A549 (cell line): ENCODE data around the gene DCAF11. TPM values are rescaled to one million over a fixed set of nuclear protein-coding genes. Genes with fewer than 3 reads are reported as not detected.

Experiments used
- ATAC-seq, 2 experiments: fragments of 200-7000 bp in 1 of 2; fragments of >200 bp in 1 of 2; cut with Nextera tagmentation in 1 of 2; cut with Tn5 transposase in 1 of 2; 3 replicates each; pipeline versions ENCODE4 v1.8.0 to v1.9.1; 2018 to 2020; ENCODE audit warnings: mild to moderate bottlenecking in 1 of 2, moderate library complexity in 1 of 2
- CTCF ChIA-PET: fragments of 300-600 bp; sonication (Branson Sonifier 250); formaldehyde crosslinking; extraction: SDS; loops from one replicate; lab custom pipeline; 2021; ENCODE audit warnings: antibody characterized with exemption, inconsistent platforms; lab: Yijun Ruan, JAX
- POLR2A ChIA-PET: fragments of 350-600 bp; formaldehyde crosslinking; extraction: SDS; loops from one replicate; lab custom pipeline; 2021; ENCODE audit warnings: antibody characterized with exemption, inconsistent platforms; lab: Yijun Ruan, JAX
- DNase-seq, 2 experiments: peaks; one replicate each; pipeline versions ENCODE4 v3.0.0 to v3.0.0-alpha.2; 2011 to 2016; ENCODE audit warnings: low read depth in 1 of 2, low spot score in 1 of 2
- FAIRE-seq: peaks from 2 replicates; lab custom pipeline; 2011; peaks lifted over from hg19 to GRCh38; lab: Jason Lieb, UNC
- H3K27ac ChIP-seq, 2 experiments: fragments of >200 bp; sonication (Bioruptor Twin); formaldehyde crosslinking; 3 replicates each; pipeline ENCODE4 v1.5.1; 2016 to 2017
- H3K4me1 ChIP-seq: fragments of >200 bp; sonication (Bioruptor Twin); formaldehyde crosslinking; 3 replicates; pipeline ENCODE4 v1.6.1; 2016
- H3K4me2 ChIP-seq: fragments of >200 bp; sonication (Bioruptor Twin); formaldehyde crosslinking; 3 replicates; pipeline ENCODE4 v1.6.1; 2016
- H3K4me3 ChIP-seq: fragments of >200 bp; sonication (Bioruptor Twin); formaldehyde crosslinking; 3 replicates; pipeline ENCODE4 v1.5.1; 2016
- H3K9me3 ChIP-seq: fragments of >200 bp; sonication (Bioruptor Twin); formaldehyde crosslinking; 3 replicates; pipeline ENCODE4 v1.6.1; 2016
- BHLHE40 ChIP-seq: IDR thresholded peaks from 2 replicates; pipeline ENCODE4 v1.6.1; 2012; ENCODE audit warnings: low read depth, low read length, inconsistent platforms
- CHD2 ChIP-seq: fragments of 150-350 bp; IDR thresholded peaks from 2 replicates; pipeline ENCODE4 v1.6.1; 2014; ENCODE audit warnings: low read length; ENCODE audit not compliant: partially characterized antibody
- HDAC2 ChIP-seq: fragments of 200-600 bp; sonication (generic); IDR thresholded peaks from 2 replicates; pipeline ENCODE4 v1.6.1; 2016
- HEYL ChIP-seq: fragments of 250-450 bp; sonication (Bioruptor Pico); IDR thresholded peaks from 2 replicates; pipeline ENCODE4 v1.8.0; 2021; ENCODE audit warnings: mild to moderate bottlenecking, moderate library complexity
- HOXA7 ChIP-seq: fragments of 250-450 bp; sonication (Bioruptor Pico); IDR thresholded peaks from 2 replicates; pipeline ENCODE4 v1.5.0; 2020; ENCODE audit warnings: mild to moderate bottlenecking, moderate library complexity
- HOXB13 ChIP-seq: fragments of 250-450 bp; sonication (Bioruptor Pico); IDR thresholded peaks from 2 replicates; pipeline ENCODE4 v1.5.0; 2020; ENCODE audit warnings: low read depth, mild to moderate bottlenecking, moderate library complexity
- HOXB5 ChIP-seq: fragments of 250-450 bp; sonication (Bioruptor Pico); IDR thresholded peaks from 2 replicates; pipeline ENCODE4 v1.5.0; 2020; ENCODE audit warnings: mild to moderate bottlenecking, moderate library complexity
- JUN ChIP-seq, 2 experiments: fragments of >200 bp; sonication (Bioruptor Twin); formaldehyde crosslinking; IDR thresholded peaks; 2 replicates in 1 of 2; 3 replicates in 1 of 2; pipeline ENCODE4 v1.6.1; 2016 to 2017
- KDM5A ChIP-seq: fragments of 200-600 bp; sonication (generic); IDR thresholded peaks from 2 replicates; pipeline ENCODE4 v1.6.1; 2016; ENCODE audit warnings: antibody characterized with exemption, mild to moderate bottlenecking
- NPAS2 ChIP-seq: fragments of 250-450 bp; sonication (Bioruptor Pico); IDR thresholded peaks from 2 replicates; pipeline ENCODE4 v1.8.0; 2022; ENCODE audit warnings: mild to moderate bottlenecking, moderate library complexity, borderline replicate concordance
- NR3C1 ChIP-seq: fragments of >200 bp; sonication (Bioruptor Twin); formaldehyde crosslinking; IDR thresholded peaks from 3 replicates; pipeline ENCODE4 v1.6.1; 2017
- PHF8 ChIP-seq: fragments of 200-600 bp; sonication (generic); IDR thresholded peaks from 2 replicates; pipeline ENCODE4 v1.6.1; 2016; ENCODE audit warnings: low read depth, mild to moderate bottlenecking, antibody characterized with exemption, moderate library complexity, borderline replicate concordance
- POLR2A ChIP-seq: IDR thresholded peaks from 2 replicates; pipeline ENCODE4 v1.6.1; 2012; ENCODE audit warnings: mild to moderate bottlenecking, low read length
- RAD21 ChIP-seq, 2 experiments: fragments of >200 bp in 1 of 2; sonication (Bioruptor Twin) in 1 of 2; formaldehyde crosslinking in 1 of 2; IDR thresholded peaks in 1 of 2; conservative IDR thresholded peaks in 1 of 2; 2 replicates in 1 of 2; 3 replicates in 1 of 2; pipeline ENCODE4 v1.6.1; 2012 to 2018; ENCODE audit warnings: inconsistent platforms in 1 of 2
- RARB ChIP-seq: fragments of 250-450 bp; sonication (Bioruptor Pico); IDR thresholded peaks from 2 replicates; pipeline ENCODE4 v1.8.0; 2021; ENCODE audit warnings: mild to moderate bottlenecking, moderate library complexity
- RFX5 ChIP-seq: fragments of 450-650 bp; IDR thresholded peaks from 2 replicates; pipeline ENCODE4 v1.7.1; 2014; ENCODE audit warnings: antibody characterized with exemption, mild to moderate bottlenecking, moderate library complexity
- ZC3H11A ChIP-seq: fragments of 450-650 bp; IDR thresholded peaks from 2 replicates; pipeline ENCODE4 v1.6.1; 2014; ENCODE audit warnings: antibody characterized with exemption, mild to moderate bottlenecking
- ZNF302 ChIP-seq: fragments of 250-450 bp; sonication (Bioruptor Pico); IDR thresholded peaks from 2 replicates; pipeline ENCODE4 v1.9.0; 2021; ENCODE audit warnings: inconsistent platforms, mild to moderate bottlenecking, moderate library complexity
- WGBS: methylation state at CpG from one replicate; pipeline ENCODE4 v1.1.6; 2017; ENCODE audit errors: missing lambda C conversion rate; 5-methylcytosine and 5-hydroxymethylcytosine counted together
- polyA plus RNA-seq, 4 experiments: library from polyadenylated mRNA; depleted of rRNA in 3 of 4; stranded (reverse); fragments of >200 nt; fragmentation: RNase III in 1 of 4; extraction: RNeasy Plus Mini Kit Qiagen cat#74134 plus additional on column Dnase treatment in 1 of 4; gene quantifications; 2 replicates in 3 of 4; 3 replicates in 1 of 4; pipeline ENCODE4 v1.2.3, GENCODE V29; 2011 to 2017
- TF ChIP-seq, protein P1 (sequence below): fragments of >200 bp; sonication (Bioruptor Twin); formaldehyde crosslinking; IDR thresholded peaks from 2 replicates; pipeline ENCODE4 v1.6.1; 2016
- TF ChIP-seq, protein P2 (sequence below): IDR thresholded peaks from 2 replicates; pipeline ENCODE4 v1.6.1; 2012
- TF ChIP-seq, protein P3 (sequence below): IDR thresholded peaks from 2 replicates; pipeline ENCODE4 v1.6.1; 2012
- TF ChIP-seq, protein P4 (sequence below): fragments of 200-600 bp; sonication (generic); IDR thresholded peaks from 2 replicates; pipeline ENCODE4 v1.6.1; 2016; ENCODE audit warnings: antibody characterized with exemption, mild to moderate bottlenecking, moderate library complexity
- TF ChIP-seq, protein P5 (sequence below): IDR thresholded peaks from 2 replicates; pipeline ENCODE4 v1.6.1; 2012; ENCODE audit warnings: low read depth, borderline replicate concordance
- TF ChIP-seq, protein P6 (sequence below): fragments of 250-450 bp; sonication (Bioruptor Pico); IDR thresholded peaks from 2 replicates; pipeline ENCODE4 v1.5.0; 2021; ENCODE audit warnings: mild to moderate bottlenecking, moderate library complexity, borderline replicate concordance

DCAF11 gene
- polyA plus RNA-seq, 2 of the 4 experiments (the other 2 are of a cell fraction): 27.9 to 30.7 TPM

DNA sequence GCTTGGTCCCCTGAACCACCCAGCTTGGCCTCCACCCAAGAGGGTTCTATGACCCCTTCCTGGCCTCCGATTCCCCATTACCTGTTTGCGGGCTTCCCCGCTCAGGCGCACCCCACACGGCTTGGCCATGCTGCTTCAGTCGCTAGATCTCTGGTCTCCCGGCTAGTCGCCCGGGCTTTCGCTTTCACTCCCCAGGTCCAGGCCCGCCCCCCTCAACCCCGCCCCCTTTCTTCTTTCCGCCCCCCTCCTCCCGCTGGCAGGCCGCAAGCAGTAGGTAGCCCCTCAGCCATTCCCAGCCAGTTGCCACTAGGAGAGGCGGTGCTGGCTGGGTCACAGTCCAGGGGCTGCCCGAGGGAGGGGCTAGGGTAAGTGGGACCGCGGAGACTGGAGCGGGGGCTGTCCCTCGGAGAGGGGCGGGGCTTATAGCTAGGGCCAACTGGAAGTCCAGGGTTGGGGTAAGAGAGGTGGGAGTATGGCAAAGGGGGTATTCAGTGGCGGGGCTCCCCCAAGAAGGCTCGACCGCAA, 31.9 kb downstream of the DCAF11 start, which contains the start of gene PSME2 (continued):
- TF ChIP-seq BHLHE40 (no peak), NPAS2 (CRISPR knock-in tag) (no peak), HOXA7 (no peak), CHD2 (no peak)
- TF ChIP-seq, protein P1, sequence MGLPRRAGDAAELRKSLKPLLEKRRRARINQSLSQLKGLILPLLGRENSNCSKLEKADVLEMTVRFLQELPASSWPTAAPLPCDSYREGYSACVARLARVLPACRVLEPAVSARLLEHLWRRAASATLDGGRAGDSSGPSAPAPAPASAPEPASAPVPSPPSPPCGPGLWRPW: no peak

DNA sequence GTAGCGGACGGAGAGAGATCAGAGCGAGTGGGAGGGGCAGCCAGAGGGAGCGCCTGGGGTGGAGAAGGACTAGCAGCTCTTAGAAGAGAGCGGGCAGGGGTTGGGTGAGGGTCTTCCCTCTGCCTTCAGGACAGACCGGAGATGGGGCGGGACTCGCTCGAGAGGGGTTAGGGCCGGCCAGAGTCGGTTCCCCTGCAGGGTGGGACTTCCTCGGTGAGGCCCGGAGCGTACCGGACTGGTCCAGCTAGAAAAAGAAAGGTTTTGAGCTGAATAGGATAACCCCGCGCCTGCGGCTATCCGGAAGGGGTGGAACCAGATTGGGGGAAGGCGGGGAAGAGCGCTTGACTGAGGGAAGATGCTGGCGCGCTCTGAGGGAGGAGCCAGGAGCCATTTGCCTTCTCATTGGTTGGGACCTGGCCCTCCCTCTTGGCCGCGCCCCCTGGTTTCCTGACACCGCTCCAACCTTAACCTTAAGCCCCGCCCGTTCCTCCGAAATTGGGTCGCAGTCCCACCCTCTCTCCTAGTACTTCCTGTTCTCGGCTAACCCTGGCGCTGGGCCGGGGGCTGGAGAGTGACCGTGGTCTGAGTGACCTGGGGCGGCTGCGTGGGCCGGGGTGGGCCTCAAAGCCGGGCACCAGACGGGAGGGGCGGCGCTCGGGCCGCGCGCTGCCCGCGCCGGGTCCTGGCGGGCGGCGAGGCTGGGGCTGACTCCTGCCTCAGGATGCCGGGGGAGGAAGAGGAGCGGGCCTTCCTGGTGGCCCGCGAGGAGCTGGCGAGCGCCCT, 32.6 kb downstream of the DCAF11 start, which contains the start of gene RNF31:
Gene RNF31 (plus strand): TSS at position 521 of the 783 bp plus-strand sequence. CDS start 201 bp downstream, at position 722.
- Histone ChIP-seq H3K4me1 (peaks cover 16% of the 10 kb centered on the region), H3K27ac (peak within 1 kb of the TSS; percentile 91 to 98), H3K4me2 (peak within 1 kb of the TSS; percentile 85), H3K9me3 (no peaks in the 10 kb centered on the region), H3K4me3 (peak within 1 kb of the TSS; percentile 89)
- FAIRE-seq (no peak), DNase-seq (peak; percentile 94 to 98), ATAC-seq (peak; percentile 89 to 94)
- WGBS: under 1% methylated on average over 30 of the region's 57 CpGs
- ChIA-PET CTCF (interaction anchor here (0.8 to 12.6 kb wide), 10 partner anchors 8 to 69 kb away, joined by 3 to 168 read pairs (median 4); partner anchors contain the start of genes IRF9, MDP1 and PSME1), POLR2A (interaction anchor here (0.5 to 2.5 kb wide), 12 partner anchors 9 to 95 kb away, joined by 3 to 18 read pairs (median 4); partner anchors contain the start of genes CARMIL3, CHMP4A, DCAF11 and IRF9)
- TF ChIP-seq KDM5A (0 out of 2 replicates have a peak, but pooled peaks have one; percentile 10), RAD21 (conservative IDR thresholded peaks at IDR 0.05 in 1 of 2, IDR thresholded peaks at IDR 0.05 in 1 of 2) (no peak), RFX5 (no peak), PHF8 (peak; percentile 42; the same call in 1 of the 2 replicates), HOXB5 (CRISPR knock-in tag) (no peak), POLR2A (peak; percentile 42; the same call in 1 of the 2 replicates), HOXB13 (CRISPR knock-in tag) (no peak), JUN (IDR thresholded peaks at IDR 0.05) (peak; percentile 7 to 49; a peak in 2 of 5 replicates)
- TF ChIP-seq, protein P2, sequence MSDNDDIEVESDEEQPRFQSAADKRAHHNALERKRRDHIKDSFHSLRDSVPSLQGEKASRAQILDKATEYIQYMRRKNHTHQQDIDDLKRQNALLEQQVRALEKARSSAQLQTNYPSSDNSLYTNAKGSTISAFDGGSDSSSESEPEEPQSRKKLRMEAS: 0 out of 2 replicates have a peak, but pooled peaks have one; percentile 9

DNA sequence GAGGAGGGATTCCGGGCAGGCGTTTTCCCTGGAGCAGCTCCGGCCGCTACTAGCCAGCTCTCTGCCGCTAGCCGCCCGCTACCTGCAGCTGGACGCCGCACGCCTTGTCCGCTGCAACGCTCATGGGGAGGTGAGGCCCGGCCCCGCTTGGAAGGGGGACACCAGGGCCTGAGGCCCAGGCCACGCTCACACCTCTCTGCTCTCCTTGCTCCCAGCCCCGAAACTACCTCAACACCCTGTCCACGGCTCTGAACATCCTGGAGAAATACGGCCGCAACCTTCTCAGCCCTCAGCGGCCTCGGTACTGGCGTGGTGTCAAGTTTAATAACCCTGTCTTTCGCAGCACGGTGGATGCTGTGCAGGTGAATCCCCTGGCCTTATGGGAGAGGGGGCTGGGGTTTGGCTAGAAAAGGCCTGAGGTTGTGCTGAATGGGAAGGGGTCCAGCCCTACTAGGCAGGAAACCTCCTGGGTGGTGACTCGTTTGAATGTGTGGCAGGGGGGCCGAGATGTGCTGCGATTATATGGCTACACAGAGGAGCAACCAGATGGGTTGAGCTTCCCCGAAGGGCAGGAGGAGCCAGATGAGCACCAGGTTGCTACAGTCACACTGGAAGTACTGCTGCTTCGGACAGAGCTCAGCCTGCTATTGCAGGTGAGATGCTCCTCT, 33.3 kb downstream of the DCAF11 start:
- ATAC-seq: no peak
- CTCF ChIA-PET: interaction anchor here (1.6 to 12.6 kb wide), 4 partner anchors 11 to 40 kb away, joined by 4 to 168 read pairs (median 13); partner anchors contain the start of genes IRF9 and PSME1
- H3K27ac ChIP-seq: peak overlapping the region; percentile 91 to 98
- TF ChIP-seq PHF8: no peak
- TF ChIP-seq RAD21 (conservative IDR thresholded peaks at IDR 0.05 in 1 of 2, IDR thresholded peaks at IDR 0.05 in 1 of 2): no peak
- TF ChIP-seq NR3C1: no peak
- TF ChIP-seq, protein P3, sequence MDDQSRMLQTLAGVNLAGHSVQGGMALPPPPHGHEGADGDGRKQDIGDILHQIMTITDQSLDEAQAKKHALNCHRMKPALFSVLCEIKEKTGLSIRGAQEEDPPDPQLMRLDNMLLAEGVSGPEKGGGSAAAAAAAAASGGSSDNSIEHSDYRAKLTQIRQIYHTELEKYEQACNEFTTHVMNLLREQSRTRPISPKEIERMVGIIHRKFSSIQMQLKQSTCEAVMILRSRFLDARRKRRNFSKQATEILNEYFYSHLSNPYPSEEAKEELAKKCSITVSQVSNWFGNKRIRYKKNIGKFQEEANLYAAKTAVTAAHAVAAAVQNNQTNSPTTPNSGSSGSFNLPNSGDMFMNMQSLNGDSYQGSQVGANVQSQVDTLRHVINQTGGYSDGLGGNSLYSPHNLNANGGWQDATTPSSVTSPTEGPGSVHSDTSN: no peak
- TF ChIP-seq, protein P4, sequence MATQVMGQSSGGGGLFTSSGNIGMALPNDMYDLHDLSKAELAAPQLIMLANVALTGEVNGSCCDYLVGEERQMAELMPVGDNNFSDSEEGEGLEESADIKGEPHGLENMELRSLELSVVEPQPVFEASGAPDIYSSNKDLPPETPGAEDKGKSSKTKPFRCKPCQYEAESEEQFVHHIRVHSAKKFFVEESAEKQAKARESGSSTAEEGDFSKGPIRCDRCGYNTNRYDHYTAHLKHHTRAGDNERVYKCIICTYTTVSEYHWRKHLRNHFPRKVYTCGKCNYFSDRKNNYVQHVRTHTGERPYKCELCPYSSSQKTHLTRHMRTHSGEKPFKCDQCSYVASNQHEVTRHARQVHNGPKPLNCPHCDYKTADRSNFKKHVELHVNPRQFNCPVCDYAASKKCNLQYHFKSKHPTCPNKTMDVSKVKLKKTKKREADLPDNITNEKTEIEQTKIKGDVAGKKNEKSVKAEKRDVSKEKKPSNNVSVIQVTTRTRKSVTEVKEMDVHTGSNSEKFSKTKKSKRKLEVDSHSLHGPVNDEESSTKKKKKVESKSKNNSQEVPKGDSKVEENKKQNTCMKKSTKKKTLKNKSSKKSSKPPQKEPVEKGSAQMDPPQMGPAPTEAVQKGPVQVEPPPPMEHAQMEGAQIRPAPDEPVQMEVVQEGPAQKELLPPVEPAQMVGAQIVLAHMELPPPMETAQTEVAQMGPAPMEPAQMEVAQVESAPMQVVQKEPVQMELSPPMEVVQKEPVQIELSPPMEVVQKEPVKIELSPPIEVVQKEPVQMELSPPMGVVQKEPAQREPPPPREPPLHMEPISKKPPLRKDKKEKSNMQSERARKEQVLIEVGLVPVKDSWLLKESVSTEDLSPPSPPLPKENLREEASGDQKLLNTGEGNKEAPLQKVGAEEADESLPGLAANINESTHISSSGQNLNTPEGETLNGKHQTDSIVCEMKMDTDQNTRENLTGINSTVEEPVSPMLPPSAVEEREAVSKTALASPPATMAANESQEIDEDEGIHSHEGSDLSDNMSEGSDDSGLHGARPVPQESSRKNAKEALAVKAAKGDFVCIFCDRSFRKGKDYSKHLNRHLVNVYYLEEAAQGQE: no peak
- no peak for TF ChIP-seq RARB (CRISPR knock-in tag)
- TF ChIP-seq ZC3H11A: no peak
- TF ChIP-seq, protein P5, sequence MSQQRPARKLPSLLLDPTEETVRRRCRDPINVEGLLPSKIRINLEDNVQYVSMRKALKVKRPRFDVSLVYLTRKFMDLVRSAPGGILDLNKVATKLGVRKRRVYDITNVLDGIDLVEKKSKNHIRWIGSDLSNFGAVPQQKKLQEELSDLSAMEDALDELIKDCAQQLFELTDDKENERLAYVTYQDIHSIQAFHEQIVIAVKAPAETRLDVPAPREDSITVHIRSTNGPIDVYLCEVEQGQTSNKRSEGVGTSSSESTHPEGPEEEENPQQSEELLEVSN: no peak
- TF ChIP-seq HDAC2: no peak
- no peak for TF ChIP-seq ZNF302
- TF ChIP-seq POLR2A: no peak
- TF ChIP-seq HEYL (CRISPR knock-in tag): no peak
- TF ChIP-seq, protein P6, sequence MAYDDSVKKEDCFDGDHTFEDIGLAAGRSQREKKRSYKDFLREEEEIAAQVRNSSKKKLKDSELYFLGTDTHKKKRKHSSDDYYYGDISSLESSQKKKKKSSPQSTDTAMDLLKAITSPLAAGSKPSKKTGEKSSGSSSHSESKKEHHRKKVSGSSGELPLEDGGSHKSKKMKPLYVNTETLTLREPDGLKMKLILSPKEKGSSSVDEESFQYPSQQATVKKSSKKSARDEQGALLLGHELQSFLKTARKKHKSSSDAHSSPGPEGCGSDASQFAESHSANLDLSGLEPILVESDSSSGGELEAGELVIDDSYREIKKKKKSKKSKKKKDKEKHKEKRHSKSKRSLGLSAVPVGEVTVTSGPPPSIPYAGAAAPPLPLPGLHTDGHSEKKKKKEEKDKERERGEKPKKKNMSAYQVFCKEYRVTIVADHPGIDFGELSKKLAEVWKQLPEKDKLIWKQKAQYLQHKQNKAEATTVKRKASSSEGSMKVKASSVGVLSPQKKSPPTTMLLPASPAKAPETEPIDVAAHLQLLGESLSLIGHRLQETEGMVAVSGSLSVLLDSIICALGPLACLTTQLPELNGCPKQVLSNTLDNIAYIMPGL (CRISPR knock-in tag): no peak

More for the DNA sequence above, 33.3 kb downstream of the DCAF11 start:
- DNase-seq: no peak
- peaks cover 14% of the 10 kb centered on the region for H3K4me1 ChIP-seq
- no peaks in the 10 kb centered on the region for H3K9me3 ChIP-seq
- 10% methylated on average over 19 of the region's 29 CpGs for WGBS
- POLR2A ChIA-PET: interaction anchor here (0.6 to 2.5 kb wide), 2 partner anchors 12 to 33 kb away, joined by 3 to 13 read pairs; partner anchors contain the start of genes DCAF11, NRL and PSME1
- peak overlapping the region; percentile 79 for H3K4me2 ChIP-seq
- no peak for FAIRE-seq
- H3K4me3 ChIP-seq: peak overlapping the region; percentile 89
